Caco-2 (cell line): ENCODE data around the gene ERCC1. TPM values are rescaled to one million over a fixed set of nuclear protein-coding genes. Genes with fewer than 3 reads are reported as not detected.

Source experiments
- BruUV-seq: library from RNA; stranded (reverse); fragments of 400-500 nt; replicated peaks from 2 replicates; lab custom pipeline; 2021; lab: Mats Ljungman, UMichigan
- CTCF ChIA-PET: fragments of 300-600 bp; sonication (Branson Sonifier 250); formaldehyde crosslinking; loops from one replicate; lab custom pipeline; 2022; ENCODE audit warnings: antibody characterized with exemption; lab: Charles Lee
- POLR2A ChIA-PET: fragments of 300-600 bp; sonication (Branson Sonifier 250); formaldehyde crosslinking; loops from one replicate; lab custom pipeline; 2022; ENCODE audit warnings: antibody characterized with exemption; lab: Charles Lee
- DNase-seq, 2 experiments: peaks; one replicate each; pipeline versions ENCODE4 v3.0.0 to v3.0.0-alpha.2; 2020 to 2022
- H3K27me3 ChIP-seq: replicated peaks from 2 replicates; pipeline ENCODE4 v1.6.0; 2011; ENCODE audit warnings: low read length; ENCODE audit not compliant: control insufficient read depth, insufficient read depth
- H3K36me3 ChIP-seq: 2 replicates; pipeline ENCODE4 v1.5.1; 2011; ENCODE audit warnings: low read length; ENCODE audit not compliant: control insufficient read depth, insufficient read depth
- H3K4me1 ChIP-seq: fragments of 250-450 bp; sonication (Bioruptor Pico); 2 replicates; pipeline ENCODE4 v1.5.1; 2020; ENCODE audit warnings: mild to moderate bottlenecking
- H3K4me3 ChIP-seq: 2 replicates; pipeline ENCODE4 v1.5.1; 2011; ENCODE audit warnings: low read depth, mild to moderate bottlenecking, control low read depth, low read length
- H3K9me3 ChIP-seq: fragments of 250-450 bp; sonication (Bioruptor Pico); 2 replicates; pipeline ENCODE4 v1.5.1; 2020; ENCODE audit warnings: mild to moderate bottlenecking, moderate library complexity
- H3K27ac Mint-ChIP-seq: one replicate; pipeline ENCODE4 v1.8.0; 2022; ENCODE audit warnings: mixed read lengths; ENCODE audit not compliant: unreplicated experiment
- H3K27me3 Mint-ChIP-seq: one replicate; pipeline ENCODE4 v1.8.0; 2022; ENCODE audit warnings: mixed read lengths; ENCODE audit not compliant: insufficient read depth, unreplicated experiment
- H3K36me3 Mint-ChIP-seq: one replicate; pipeline ENCODE4 v1.8.0; 2022; ENCODE audit warnings: mild to moderate bottlenecking, mixed read lengths; ENCODE audit not compliant: insufficient read depth, unreplicated experiment
- H3K4me1 Mint-ChIP-seq: one replicate; pipeline ENCODE4 v1.8.0; 2022; ENCODE audit warnings: low read depth, mixed read lengths; ENCODE audit not compliant: unreplicated experiment
- H3K4me3 Mint-ChIP-seq: one replicate; pipeline ENCODE4 v1.8.0; 2022; ENCODE audit warnings: mild to moderate bottlenecking, moderate library complexity, mixed read lengths; ENCODE audit not compliant: unreplicated experiment
- H3K9me3 Mint-ChIP-seq: one replicate; pipeline ENCODE4 v1.8.0; 2022; ENCODE audit warnings: mixed read lengths; ENCODE audit not compliant: unreplicated experiment
- CTCF ChIP-seq, 2 experiments: fragments of 200-600 bp in 1 of 2; IDR thresholded peaks; 1 replicate in 1 of 2; 2 replicates in 1 of 2; pipeline versions ENCODE4 v1.5.1 to v1.8.0; 2011 to 2022; ENCODE audit warnings: antibody characterized with exemption in 1 of 2, control low read depth in 1 of 2, inconsistent platforms in 1 of 2, low read depth in 1 of 2, low read length in 1 of 2, mild to moderate bottlenecking in 1 of 2, moderate library complexity in 1 of 2; ENCODE audit not compliant: insufficient read depth in 1 of 2, severe bottlenecking in 1 of 2, unreplicated experiment in 1 of 2
- intact Hi-C: fragments of 100-400 bp; cut with micrococcal nuclease; formaldehyde crosslinking; loops from one replicate; pipeline ENCODE4 v1.10.0; 2022; ENCODE audit not compliant: unreplicated experiment
- total RNA-seq: library from RNA; stranded (reverse); gene quantifications from 2 replicates; pipeline ENCODE4 v1.2.3, GENCODE V29; 2022

ERCC1 gene
- total RNA-seq, 1 experiment from 2014 or later = 51.0 TPM

DNA sequence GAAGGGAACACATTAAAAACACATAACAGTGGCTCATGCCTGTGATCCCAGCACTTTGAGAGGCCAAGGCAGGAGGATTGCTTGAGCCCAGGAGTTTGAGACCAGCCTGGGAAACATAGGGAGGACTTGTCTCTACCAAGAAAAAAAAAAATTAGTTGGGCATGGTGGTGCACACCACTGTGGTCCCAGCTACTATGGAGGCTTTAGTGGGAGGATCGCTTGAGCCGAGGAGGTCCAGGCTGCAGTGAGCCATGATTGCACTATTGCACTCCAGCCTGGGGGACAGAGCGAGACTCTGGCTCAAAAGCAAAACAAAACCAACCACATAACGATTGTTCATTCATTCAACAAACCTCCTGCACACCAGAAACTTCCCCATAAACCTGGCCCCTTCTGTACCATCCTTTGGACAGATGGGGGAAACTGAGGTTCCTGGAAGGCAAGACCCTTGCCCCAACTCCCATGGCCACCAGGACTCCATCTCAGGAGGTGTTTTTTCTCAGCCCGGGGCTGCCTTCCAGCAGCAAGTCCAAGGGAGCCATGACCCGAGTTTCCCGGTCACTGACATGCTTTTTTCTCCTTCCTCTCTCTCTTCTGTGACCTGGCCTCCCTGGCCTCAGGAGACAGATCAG lies 48.3 kb upstream of the ERCC1 start:
- TF ChIP-seq CTCF (IDR thresholded peaks at IDR 0.05; ENCODE audit: insufficient read depth in 1 of 2, low read depth in 1 of 2, low read length in 1 of 2, severe bottlenecking in 1 of 2, unreplicated experiment in 1 of 2) = no peak
- Histone ChIP-seq H3K4me3 (no peak overlapping the region), H3K9me3 (no peaks in the 10 kb centered on the region), H3K36me3 (no peaks in the 10 kb centered on the region), H3K27me3 (no peaks in the 10 kb centered on the region), H3K4me1 (peaks cover 9% of the 10 kb centered on the region; the same call in 1 of the 2 replicates)
- Mint-ChIP-seq H3K4me1 (peaks cover 10% of the 10 kb centered on the region), H3K4me3 (no peak overlapping the region), H3K27ac (no peak overlapping the region), H3K36me3 (peaks cover 47% of the 10 kb centered on the region), H3K27me3 (peaks cover 2% of the 10 kb centered on the region), H3K9me3 (no peaks in the 10 kb centered on the region)
- intact Hi-C loops = no loop called here
- CTCF ChIA-PET = no interaction called here
- BruUV-seq = no TSS peak
- POLR2A ChIA-PET = interaction anchor here (0.6 kb wide), 1 partner anchor 533 kb away, joined by 10 read pairs; no protein-coding TSS in a partner anchor
- peak in 1 of 2 experiments; percentile 22 for DNase-seq

DNA sequence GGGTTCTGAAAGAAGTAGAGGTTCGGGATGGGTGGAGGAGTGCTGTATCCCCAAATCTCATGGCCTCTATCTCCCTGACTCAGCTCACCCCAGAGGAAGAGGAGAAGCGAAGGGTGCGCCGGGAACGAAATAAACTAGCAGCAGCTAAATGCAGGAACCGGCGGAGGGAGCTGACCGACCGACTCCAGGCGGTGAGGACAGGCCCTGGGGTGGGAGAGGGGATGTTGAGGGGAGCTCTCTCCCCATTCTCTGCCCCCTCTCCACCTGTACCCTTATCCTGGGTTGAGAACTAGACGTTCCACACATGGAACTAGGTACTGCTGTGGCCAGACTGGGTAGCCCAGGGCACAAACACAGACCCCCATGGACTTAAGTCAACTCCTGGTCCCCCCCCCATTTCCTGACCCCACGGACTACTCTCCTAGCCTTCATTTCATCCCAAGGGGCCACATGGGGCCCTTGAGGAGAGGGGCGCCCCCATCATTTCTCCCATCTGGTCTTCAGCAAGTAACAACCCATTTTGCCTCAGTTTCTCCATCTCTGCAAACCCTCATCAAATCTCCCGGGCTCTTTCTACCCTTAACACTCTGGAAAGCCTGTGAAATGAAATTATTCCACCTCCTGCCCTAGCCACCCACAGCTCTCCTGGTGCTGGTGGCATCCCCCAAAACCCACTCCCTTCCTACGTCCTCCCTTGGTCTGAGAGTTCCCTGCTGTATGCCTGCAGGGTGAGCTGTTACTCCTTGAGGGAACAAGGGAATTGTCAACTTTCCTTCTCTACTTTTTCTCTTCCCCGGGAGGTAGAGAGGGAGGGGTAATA lies 47.6 kb upstream of the ERCC1 start:
- ChIA-PET CTCF (interaction anchor here (1.1 kb wide), 1 partner anchor 15 kb away, joined by 3 read pairs; no protein-coding TSS in a partner anchor), POLR2A (no interaction called here)

More for the DNA sequence above, 47.6 kb upstream of the ERCC1 start:
- peaks cover 6% of the 10 kb centered on the region for H3K4me1 Mint-ChIP-seq
- intact Hi-C loops = no loop called here
- TF ChIP-seq CTCF (IDR thresholded peaks at IDR 0.05; ENCODE audit: insufficient read depth in 1 of 2, low read depth in 1 of 2, low read length in 1 of 2, severe bottlenecking in 1 of 2, unreplicated experiment in 1 of 2) = no peak
- peaks cover 48% of the 10 kb centered on the region for H3K36me3 Mint-ChIP-seq
- H3K27me3 ChIP-seq = no peaks in the 10 kb centered on the region
- DNase-seq = peak in 1 of 2 experiments; percentile 36
- peaks cover 9% of the 10 kb centered on the region; the same call in 1 of the 2 replicates for H3K4me1 ChIP-seq
- BruUV-seq = no TSS peak
- H3K9me3 Mint-ChIP-seq = no peaks in the 10 kb centered on the region
- no peak overlapping the region for H3K27ac Mint-ChIP-seq
- no peaks in the 10 kb centered on the region for H3K9me3 ChIP-seq
- no peak overlapping the region for H3K4me3 ChIP-seq
- H3K36me3 ChIP-seq = no peaks in the 10 kb centered on the region
- H3K27me3 Mint-ChIP-seq = peaks cover 2% of the 10 kb centered on the region
- H3K4me3 Mint-ChIP-seq = peak overlapping the region; percentile 10
